HG02938 (cell line): ENCODE data around the gene HOXD10.

ENCODE experiments used
- ATAC-seq: cut with Tn5 transposase; IDR thresholded peaks from one replicate; pipeline ENCODE4 v1.9.1; 2021; ENCODE audit warnings: mild to moderate bottlenecking, moderate library complexity; ENCODE audit not compliant: unreplicated experiment

The HOXD10 gene

DNA sequence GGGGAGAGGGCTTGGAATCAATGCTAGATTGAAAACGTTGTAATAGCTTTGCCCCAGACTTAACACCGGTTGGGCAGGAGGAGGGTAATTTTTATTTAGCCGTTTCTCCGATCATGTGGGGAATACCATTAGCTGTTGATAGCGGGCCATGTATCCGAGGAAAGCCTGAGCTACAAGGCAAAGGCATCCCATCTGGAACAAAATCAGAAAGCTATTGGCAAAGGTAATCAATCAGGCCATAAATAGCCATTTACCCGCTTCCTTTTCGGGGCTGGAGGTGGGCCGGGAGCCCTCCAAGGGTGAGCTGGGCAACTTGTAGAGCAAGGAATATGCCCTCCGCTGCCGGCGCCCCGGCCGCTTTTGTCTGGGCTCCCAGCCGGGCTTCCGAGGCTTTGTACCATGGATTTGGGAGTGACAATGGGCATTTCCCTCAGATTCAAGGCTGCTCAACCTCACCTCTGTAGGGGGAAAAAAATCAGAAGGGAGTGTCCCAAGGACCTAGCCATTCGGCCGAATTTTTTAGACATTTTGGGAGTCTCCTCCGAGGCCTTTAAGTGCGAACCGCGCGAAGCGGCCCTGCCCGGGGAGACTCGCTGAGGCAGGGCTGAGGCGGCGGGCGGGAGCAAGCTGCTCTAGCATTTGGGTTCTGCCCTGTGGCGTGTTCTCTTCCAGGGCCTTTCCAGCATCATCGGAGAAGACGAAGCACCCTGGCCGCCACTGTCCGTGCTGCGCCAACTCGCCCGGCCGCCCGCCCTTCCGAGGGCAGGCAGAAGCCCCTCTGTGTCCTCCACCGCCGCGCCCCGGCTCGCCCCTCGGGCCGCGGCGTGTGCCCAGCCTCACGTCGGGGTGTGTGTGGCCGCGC, 4.8 kb downstream of the HOXD10 start:
- no peak for ATAC-seq

DNA sequence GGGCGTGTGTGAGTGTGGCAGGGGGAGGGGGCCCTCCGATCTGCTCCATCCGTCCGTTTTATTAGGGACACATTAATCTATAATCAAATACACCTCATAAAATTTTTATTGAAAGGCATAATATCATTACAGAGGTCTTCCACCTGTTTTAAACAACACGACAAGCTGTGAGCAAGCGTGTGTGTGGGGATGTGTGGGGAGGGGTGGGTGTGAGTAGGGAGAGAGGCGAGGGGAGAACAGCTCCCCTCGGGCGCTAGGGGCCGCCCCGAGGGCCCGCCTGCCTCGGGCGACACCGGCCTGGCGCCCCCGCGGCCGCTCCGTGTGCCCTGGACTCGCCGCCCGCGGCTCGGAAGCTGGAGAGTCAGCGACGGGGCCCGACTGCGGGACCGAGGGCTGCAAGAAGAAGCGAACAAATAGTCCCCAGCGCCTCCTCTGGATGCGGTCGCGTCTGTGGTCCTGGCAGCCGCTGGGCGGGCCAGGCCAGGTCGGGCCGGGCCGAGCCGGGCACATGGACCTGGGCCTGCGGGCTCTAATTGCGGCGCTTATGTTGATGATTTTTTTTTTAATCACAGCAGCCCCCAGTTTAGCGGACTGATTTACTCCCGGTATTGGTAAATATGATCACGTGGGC, 5.6 kb downstream of the HOXD10 start:
- no peak for ATAC-seq

DNA sequence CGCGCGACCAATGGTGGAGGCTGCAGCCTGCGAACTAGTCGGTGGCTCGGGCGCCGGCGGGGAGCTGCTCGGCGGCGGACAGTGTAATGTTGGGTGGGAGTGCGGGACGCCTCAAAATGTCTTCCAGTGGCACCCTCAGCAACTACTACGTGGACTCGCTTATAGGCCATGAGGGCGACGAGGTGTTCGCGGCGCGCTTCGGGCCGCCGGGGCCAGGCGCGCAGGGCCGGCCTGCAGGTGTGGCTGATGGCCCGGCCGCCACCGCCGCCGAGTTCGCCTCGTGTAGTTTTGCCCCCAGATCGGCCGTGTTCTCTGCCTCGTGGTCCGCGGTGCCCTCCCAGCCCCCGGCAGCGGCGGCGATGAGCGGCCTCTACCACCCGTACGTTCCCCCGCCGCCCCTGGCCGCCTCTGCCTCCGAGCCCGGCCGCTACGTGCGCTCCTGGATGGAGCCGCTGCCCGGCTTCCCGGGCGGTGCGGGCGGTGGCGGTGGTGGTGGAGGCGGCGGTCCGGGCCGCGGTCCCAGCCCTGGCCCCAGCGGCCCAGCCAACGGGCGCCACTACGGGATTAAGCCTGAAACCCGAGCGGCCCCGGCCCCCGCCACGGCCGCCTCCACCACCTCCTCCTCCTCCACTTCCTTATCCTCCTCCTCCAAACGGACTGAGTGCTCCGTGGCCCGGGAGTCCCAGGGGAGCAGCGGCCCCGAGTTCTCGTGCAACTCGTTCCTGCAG, 6.3 kb downstream of the HOXD10 start, which contains the start of gene HOXD9:
HOXD9 (plus strand) TSS at position 37 of the 728 bp plus-strand sequence; CDS start at position 87, 50 bp downstream.
- ATAC-seq = no peak

DNA sequence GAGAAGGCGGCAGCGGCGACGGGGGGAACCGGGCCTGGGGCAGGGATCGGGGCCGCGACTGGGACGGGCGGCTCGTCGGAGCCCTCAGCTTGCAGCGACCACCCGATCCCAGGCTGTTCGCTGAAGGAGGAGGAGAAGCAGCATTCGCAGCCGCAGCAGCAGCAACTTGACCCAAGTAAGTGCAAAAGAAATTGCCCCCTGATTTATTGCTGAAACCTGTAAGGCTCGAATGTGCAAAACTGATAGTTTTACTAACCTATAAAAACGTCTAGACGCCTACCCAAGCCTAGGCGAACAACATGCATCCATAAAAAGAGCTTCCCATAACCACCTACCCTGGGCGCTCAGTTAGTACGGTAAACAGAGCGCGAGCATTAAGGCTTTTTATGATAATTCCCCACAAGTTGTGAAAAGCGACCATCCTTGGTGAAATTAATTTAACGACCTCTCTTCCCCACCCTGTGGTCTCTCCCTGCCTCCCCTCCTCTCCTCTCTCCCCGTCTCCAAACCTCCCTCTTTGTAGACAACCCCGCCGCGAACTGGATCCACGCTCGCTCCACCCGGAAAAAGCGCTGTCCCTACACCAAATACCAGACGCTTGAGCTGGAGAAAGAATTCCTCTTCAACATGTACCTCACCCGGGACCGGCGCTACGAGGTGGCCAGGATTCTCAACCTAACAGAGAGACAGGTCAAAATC, 7.0 kb downstream of the HOXD10 start:
- no peak for ATAC-seq

DNA sequence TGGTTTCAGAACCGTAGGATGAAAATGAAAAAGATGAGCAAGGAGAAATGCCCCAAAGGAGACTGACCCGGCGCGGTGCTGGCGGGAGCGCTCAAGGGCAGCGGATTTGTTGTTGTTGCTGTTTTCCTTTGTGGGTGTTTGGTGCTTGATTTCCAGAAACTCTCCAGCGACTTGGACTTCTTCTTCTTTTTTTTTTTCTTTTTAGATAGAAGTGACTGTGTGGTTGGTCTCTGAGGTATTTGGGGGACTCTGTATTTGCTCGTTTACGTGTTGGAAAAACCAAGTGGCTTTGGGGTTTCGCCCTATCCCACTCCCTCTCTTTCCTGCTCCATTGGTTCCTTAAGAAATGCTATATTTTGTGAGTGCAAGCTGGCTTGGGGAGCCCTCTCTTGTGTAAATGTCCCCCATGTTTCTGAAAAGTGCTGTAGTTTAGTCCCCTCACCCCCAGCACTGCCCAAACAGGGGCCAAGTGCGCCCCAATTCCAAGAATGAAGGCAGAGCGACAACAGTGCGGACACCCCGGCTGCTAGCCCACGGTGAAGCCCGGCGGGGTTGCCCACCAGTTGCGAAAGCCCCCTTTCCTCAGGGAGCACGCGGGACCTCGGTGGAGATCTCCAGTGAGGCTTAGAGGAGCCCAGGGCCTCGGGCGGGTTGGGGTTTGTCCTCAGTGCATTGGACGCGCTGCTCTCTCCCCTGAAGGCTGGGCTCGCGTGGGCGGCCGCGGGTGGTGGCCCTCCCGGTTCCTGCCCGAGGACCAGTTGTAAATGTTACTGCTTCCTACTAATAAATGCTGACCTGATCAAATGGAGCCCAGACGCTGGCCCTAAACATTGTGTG, 7.8 kb downstream of the HOXD10 start:
- ATAC-seq = no peak

DNA sequence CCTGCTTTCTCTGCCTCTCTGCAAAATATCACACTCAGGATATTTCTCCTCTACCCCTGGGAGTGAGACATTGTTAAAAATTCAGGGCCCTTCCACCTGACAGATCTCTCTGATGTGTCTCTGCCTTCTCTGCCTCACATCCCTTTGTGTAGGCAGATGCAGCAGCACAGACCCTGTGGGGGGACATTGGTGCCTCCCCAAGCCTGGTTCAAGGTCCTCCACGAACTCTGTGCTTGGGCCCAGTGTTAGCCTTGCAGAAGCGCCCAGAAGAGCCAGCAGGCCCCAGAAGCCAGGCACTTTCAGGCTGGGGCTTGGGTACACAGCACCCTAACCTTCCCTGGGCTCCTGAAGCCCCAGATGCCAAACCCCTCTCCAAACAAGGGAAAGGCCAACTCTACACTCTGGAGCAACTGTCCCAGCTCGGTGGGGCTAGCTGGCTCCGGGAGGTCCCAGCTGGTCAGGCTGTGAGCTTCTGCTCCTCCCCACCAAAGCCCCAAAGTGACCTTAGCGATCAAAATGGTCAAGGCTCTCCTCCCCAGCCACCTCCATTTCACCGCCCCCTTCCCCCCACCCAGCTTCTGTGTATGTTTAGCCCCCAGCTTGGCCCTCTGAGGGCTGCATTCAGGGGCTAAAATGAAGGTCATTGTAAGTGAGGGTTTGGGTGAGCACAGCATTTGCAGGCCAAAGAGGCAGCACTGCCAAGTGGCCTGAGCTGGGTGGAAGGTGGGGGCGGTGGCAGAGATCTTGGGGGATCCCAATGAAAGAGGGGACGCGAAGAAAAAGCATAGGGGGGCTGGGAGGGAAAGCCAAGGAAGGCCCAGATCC, 8.6 kb downstream of the HOXD10 start:
- ATAC-seq = no peak

DNA sequence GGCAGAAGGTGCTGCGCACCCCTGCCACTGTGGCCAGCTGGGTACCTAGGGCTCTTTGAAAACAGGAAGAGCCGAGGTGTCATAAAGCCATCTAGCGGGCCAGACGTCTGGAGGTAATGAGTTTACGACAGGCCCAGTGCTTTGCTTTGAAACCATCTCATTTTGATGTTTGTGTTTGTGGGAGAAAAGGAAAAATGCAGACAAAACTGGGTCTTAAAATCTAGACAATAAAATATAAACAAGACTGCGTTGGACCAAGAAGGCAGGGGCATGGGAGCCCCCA, 9.1 kb downstream of the HOXD10 start:
- ATAC-seq = no peak

DNA sequence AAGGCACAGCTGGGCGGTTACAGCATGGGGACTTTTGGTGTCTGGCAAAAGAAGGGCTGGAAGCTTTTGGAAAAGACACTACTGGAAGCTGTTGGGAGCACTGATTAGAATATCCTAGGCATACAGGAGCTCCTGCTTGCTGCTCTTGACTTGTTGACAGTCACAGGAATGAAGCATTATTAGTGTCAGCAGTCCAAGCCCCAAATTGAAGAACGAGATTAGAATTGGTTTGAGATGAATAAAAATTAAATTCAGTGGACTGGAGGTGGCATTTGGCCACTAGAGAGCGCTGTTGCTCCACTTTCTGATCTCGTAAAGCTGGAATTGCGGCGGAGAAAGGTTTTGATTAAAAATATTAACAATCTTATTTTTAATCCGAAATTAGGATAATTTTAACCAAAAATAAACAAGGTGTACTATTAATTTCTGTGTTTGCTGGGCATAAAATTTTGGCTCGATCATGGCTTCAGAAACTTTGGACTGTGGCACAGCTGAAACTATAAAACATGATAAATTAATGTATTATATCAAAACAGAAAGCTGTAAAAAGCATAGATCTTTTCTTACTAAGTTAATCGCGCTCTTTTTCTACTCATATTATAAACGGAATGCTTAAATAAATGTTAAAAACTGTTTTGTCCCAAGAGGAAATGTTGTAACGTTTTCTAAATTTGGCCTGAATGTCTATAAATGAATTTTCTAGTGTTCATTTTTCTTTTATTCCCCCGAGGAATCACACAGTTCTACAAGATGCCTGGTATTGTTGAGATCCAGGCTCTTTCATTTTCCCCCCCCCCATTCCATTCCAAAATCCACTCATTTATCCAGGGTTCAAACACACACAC, 10.6 kb downstream of the HOXD10 start:
- no peak for ATAC-seq

DNA sequence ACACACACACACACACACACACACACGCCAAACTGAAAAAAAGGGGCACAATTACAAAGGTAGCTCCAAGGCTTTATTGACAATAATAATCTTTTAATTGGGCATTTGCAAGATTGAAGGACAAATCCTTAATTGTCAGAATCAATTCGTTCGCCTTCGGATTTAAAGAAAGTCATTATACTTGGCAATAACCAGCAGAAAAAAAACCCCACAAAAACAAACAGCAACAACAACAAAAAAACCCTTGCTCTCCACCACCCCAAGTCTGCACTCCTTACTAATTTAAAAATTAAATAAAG, 11.1 kb downstream of the HOXD10 start:
- no peak for ATAC-seq

DNA sequence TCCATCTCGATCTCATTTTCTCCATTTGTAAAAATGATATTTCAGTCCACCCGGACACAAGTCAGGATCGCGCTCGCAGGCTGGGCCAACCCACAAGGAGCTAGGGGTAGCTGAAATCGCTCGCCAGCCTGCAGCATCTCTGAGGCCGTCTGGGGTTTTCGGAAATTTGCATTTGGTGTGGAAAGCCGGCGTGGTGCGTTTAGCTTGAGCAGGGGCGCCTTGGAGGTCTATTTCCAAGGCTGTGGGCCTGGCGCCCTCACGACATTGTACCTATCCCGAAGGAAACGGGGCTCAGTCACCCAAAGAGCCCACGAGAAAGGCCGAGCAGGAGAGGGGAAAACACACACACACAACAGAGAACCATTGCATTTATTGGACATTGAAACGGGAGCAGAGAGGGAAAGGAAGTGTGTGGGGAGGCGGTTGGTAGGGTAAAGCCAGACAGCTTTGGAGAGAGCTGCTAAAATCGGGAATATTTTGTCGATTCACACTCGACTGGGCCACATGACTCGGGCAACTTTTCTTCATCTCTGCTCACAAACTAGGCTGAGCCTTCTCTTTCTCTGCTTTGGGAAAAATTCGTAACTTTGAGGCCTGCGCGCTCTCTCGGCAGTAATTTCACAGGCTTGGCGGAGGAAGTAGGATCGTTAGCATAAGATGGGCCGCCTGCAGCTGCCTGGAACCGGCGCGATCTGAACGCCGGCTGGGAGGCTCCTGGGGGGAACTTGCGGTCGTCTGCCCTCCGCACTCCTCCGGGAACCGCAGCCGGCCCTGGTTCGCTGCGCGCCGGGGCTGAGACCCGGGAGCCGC, 11.8 kb downstream of the HOXD10 start:
- ATAC-seq = no peak

DNA sequence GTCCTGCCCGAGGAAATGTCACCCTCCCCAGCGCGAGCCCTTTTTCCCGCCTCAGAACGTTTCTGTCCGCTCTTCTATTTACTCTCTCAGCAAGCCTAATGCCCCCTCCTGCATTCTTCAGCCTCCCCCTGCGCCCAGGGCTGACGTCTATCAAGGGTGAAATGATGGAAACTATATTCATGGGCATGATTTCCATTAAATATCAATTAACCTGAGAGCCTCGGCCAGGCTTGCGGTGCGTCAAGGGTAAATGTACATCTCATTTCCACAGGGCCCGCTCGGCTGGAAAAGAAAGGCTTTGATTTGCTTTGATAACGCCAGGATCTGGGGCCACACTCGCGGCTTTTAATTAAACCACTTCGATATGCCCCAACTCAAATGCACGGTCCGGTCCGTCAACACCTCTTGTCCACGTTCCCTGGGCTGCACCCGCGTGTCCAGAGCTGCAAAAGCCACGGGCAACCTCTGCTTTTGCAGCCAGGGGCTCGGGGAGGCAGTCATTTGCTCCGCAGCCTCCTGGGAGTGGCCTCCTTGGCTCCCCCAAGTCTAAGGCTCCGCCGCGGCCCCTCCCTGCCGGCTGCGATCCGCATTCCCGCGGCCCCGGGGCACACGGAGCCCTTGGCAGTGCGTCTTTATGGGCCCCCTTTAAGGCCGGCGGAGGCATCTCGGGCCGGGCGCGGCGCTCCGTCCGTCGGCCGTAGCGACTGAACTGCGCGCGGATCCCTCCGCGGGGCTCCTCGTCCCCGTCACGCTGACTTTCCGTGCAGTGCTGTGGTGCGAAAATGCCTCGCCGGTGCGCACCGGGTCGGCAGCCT, 12.6 kb downstream of the HOXD10 start, which contains the start of gene HOXD8:
HOXD8 (plus strand) TSS at position 724 of the 815 bp plus-strand sequence. CDS start 662 bp downstream, outside the sequence.
- ATAC-seq = no peak

DNA sequence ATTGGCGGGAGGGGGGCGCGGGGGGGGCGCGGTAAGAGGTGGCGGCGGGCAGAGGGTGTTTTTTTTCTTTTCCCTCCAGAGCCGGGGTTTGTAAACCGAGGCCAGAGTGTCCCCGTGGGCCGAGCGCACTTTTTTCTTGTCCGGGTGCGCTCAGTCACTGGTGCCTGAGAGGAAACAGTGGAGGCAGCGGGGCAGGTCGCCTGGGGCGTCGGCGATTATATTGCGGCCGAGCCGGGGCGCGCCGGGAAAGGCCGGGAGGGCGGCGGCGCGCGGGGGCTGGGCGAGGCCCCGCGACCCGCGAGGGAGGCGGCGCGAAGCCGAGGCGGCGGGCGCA, 13.2 kb downstream of the HOXD10 start:
- ATAC-seq = no peak

DNA sequence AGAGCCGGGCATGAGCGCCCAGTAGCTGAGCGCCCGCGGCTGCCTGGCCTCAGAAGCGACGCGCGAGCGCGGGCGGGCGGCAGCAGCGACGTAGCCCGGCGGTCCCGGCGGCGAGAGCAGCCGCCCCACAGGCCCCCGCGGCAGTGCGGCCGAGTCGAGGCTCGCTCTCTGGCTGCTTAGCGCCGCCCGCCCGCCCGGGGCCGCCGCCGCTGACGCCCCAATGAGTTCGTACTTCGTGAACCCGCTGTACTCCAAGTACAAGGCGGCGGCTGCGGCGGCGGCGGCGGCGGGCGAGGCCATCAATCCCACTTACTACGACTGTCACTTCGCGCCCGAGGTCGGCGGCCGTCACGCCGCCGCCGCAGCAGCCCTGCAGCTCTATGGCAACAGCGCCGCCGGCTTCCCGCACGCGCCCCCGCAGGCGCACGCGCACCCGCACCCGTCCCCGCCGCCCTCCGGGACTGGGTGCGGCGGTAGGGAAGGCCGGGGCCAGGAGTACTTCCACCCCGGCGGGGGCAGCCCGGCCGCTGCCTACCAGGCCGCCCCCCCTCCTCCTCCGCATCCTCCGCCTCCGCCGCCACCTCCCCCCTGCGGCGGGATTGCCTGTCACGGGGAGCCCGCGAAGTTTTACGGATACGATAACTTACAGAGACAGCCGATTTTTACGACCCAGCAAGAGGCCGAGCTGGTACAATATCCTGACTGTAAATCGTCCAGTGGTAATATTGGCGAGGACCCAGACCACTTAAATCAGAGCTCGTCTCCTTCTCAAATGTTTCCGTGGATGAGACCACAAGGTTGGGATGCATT, 13.8 kb downstream of the HOXD10 start:
- ATAC-seq = no peak

DNA sequence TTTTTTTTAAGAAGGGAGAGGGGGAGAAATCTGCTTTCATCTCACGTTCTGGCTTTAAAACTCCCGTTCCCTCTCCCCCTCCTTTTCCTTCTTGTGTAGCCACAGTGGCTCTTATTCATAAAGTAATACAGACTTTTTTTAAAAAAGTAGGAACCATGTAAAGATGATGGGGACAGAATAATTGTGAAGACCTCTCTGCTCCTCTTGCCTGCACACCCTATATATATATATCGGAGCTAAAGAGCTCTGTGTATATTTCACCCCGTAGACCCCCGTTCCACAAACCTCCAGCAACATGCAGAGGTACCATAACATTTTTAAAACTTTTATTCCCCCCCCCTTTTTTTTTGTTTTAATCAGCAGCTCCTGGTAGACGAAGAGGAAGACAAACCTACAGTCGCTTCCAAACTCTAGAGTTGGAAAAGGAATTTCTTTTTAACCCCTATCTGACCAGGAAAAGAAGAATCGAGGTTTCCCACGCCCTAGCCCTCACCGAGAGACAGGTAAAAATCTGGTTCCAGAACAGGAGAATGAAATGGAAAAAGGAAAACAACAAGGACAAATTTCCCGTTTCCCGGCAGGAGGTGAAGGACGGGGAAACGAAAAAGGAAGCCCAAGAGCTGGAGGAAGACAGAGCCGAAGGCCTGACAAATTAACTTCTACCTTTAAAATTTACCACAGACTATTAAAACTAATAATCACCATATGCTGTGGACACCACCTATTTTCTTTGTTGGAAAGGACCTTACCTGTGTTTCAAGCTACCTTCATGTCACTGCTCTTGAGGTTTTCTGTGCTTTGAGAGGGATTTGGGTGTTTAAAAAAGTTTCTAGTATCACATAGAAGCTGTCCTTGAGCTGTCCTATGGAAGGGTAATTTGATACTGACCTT, 14.6 kb downstream of the HOXD10 start:
- ATAC-seq = no peak

DNA sequence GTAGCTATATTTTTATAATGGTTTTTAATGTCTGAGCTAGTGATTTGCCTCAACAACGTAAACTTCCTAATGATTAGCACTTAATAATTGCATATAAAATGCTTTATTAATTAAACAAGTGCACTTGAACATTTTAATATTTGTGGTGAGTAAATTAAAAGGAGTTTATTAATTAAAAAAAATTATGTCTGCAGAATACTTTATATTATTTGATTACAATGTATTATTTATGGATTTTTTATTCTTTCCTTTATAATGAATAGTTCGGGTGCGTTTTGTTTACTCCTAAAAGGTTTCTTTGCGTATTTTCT, 15.2 kb downstream of the HOXD10 start:
- ATAC-seq = no peak
